HepG2 (cell line): ENCODE data around the gene FAM222B. TPM values are rescaled to one million over a fixed set of nuclear protein-coding genes. Genes with fewer than 3 reads are reported as not detected.

Source experiments
- BHLHE40 ChIP-seq: IDR thresholded peaks from 2 replicates; pipeline ENCODE4 v1.6.1; 2011; ENCODE audit warnings: low read length, improper control_type of control experiment
- BRD4 ChIP-seq: sonication (generic); formaldehyde crosslinking; IDR thresholded peaks from 2 replicates; pipeline ENCODE4 v1.4.0; 2020; ENCODE audit warnings: missing genetic modification reagents
- CENPBD1 ChIP-seq: sonication (generic); formaldehyde crosslinking; IDR thresholded peaks from 2 replicates; pipeline ENCODE4 v1.8.0; 2022; ENCODE audit warnings: missing genetic modification reagents, low read depth, mild to moderate bottlenecking, borderline replicate concordance
- DNMT1 ChIP-seq: sonication (generic); formaldehyde crosslinking; IDR thresholded peaks from 2 replicates; pipeline ENCODE4 v1.5.1; 2020; ENCODE audit warnings: mild to moderate bottlenecking, missing genetic modification reagents
- FOXC1 ChIP-seq: sonication (generic); formaldehyde crosslinking; IDR thresholded peaks from 2 replicates; pipeline ENCODE4 v1.8.0; 2022; ENCODE audit warnings: mild to moderate bottlenecking, missing genetic modification reagents, borderline replicate concordance
- GRHL1 ChIP-seq: sonication (generic); formaldehyde crosslinking; conservative IDR thresholded peaks from 2 replicates; pipeline ENCODE4 v1.8.0; 2022; ENCODE audit warnings: missing genetic modification reagents
- HES4 ChIP-seq: sonication (generic); formaldehyde crosslinking; IDR thresholded peaks from 2 replicates; pipeline ENCODE4 v1.9.0; 2021; ENCODE audit warnings: mild to moderate bottlenecking, missing genetic modification reagents, borderline replicate concordance
- MLLT10 ChIP-seq: sonication (generic); formaldehyde crosslinking; IDR thresholded peaks from 2 replicates; pipeline ENCODE4 v1.4.0; 2020; ENCODE audit warnings: missing genetic modification reagents
- POLR2AphosphoS2 ChIP-seq: IDR thresholded peaks from 2 replicates; pipeline ENCODE4 v1.6.1; 2011; ENCODE audit warnings: low read depth, low read length, improper control_type of control experiment
- RARA ChIP-seq: IDR thresholded peaks from 2 replicates; pipeline ENCODE4 v1.6.1; 2016; ENCODE audit warnings: missing genetic modification reagents, missing compliant biosample characterization
- TFDP1 ChIP-seq: IDR thresholded peaks from 2 replicates; pipeline ENCODE4 v1.6.1; 2016; ENCODE audit warnings: missing compliant biosample characterization, missing genetic modification reagents, borderline replicate concordance
- ZBTB7B ChIP-seq: sonication (generic); formaldehyde crosslinking; IDR thresholded peaks from 2 replicates; pipeline ENCODE4 v1.4.0; 2020; ENCODE audit warnings: missing genetic modification reagents
- ZNF253 ChIP-seq: sonication (generic); formaldehyde crosslinking; IDR thresholded peaks from 2 replicates; pipeline ENCODE4 v1.8.0; 2022; ENCODE audit warnings: mild to moderate bottlenecking, missing genetic modification reagents, borderline replicate concordance
- ZNF30 ChIP-seq: sonication (generic); formaldehyde crosslinking; IDR thresholded peaks from 2 replicates; pipeline ENCODE4 v1.5.0; 2020; ENCODE audit warnings: mild to moderate bottlenecking, missing genetic modification reagents
- polyA plus RNA-seq, 8 experiments: library from polyadenylated mRNA; depleted of rRNA in 3 of 8; stranded (reverse) in 7 of 8; unstranded in 1 of 8; fragments of >200 nt; fragmentation: Illumina TruSeq in 4 of 8; extraction: Trizol in 4 of 8; gene quantifications; 2 replicates each; pipeline versions ENCODE4 v1.2.1 to v1.2.3, GENCODE V29; 2011 to 2016; ENCODE audit warnings: low read depth in 4 of 8, missing spikeins in 1 of 8, mixed read lengths in 1 of 8; ENCODE audit not compliant: insufficient read depth in 1 of 8
- total RNA-seq, 5 experiments: library from RNA; depleted of rRNA; stranded (reverse); fragments of >200 nt; fragmentation: Illumina TruSeq; extraction: Trizol; gene quantifications; 2 replicates each; pipeline ENCODE4 v1.2.3, GENCODE V29; 2016; ENCODE audit warnings: low read depth in 1 of 5
- TF ChIP-seq, protein P1 (sequence below): sonication (generic); formaldehyde crosslinking; IDR thresholded peaks from 2 replicates; pipeline ENCODE4 v1.8.1; 2022; ENCODE audit warnings: mild to moderate bottlenecking, missing genetic modification reagents
- TF ChIP-seq, protein P2 (sequence below): sonication (generic); formaldehyde crosslinking; IDR thresholded peaks from one replicate; pipeline ENCODE4 v1.5.1; 2020; ENCODE audit warnings: mild to moderate bottlenecking, missing genetic modification reagents; ENCODE audit errors: not compliant biosample characterization

FAM222B gene
- total and polyA plus RNA-seq, 2 of the 13 experiments (the other 11 are each of a cell fraction or from before 2014, with no cell fraction given) = 3.5 to 7.3 TPM

DNA sequence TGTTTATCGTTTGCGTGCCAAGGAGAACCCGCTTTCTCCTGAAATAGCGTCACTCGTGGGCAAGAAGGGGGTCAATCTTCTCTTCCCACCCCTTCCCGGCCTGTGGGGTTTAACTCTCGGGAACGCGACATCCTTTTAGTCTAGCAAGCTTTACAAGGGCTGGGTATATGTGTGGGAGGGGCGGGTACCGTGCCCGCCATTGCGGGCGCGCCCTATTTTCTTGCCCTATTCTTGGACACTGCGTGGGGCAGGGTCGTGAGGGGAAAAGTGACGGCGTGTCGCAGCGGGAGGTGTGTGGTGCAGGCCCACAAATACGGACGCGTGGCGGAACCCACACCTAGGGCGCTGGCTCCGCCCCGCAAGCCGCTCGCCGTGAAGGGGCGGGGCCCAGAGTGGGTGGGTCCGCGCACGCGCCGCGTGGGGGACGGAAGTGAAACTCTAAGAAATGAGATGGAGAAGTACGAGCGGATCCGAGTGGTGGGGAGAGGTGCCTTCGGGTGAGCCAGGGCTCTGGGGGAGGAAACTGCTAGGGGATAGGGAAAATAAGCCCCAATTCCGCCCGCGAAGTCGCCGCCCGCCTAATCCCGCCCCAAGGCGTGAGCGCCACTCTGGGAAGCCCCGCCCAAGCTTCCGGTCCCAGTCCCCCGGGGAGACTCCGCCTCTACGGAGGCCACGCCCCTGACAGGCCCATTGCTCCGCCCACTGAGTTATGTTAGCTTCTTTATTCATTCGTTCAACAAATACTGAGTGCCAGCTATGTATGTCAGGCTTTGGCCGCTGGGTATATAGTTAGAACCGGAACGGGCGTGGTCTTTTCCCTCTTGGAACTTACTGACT, 114.0 kb downstream of the FAM222B start, which contains the start of gene NEK8 (continued):
- TF ChIP-seq GRHL1 (no peak), POLR2AphosphoS2 (no peak), ZBTB7B (CRISPR knock-in tag) (no peak), RARA (CRISPR knock-in tag) (no peak; the same call in 1 of the 2 replicates), ZNF253 (CRISPR knock-in tag) (no peak), TFDP1 (CRISPR knock-in tag) (no peak; the same call in 1 of the 2 replicates), BHLHE40 (no peak), DNMT1 (CRISPR knock-in tag) (no peak), FOXC1 (CRISPR knock-in tag) (peak; percentile 40; the same call in 1 of the 2 replicates), ZNF30 (CRISPR knock-in tag) (no peak), BRD4 (CRISPR knock-in tag) (no peak), HES4 (CRISPR knock-in tag) (peak; percentile 79; the same call in 1 of the 2 replicates), CENPBD1 (CRISPR knock-in tag) (no peak), MLLT10 (no peak)
- TF ChIP-seq, protein P1, sequence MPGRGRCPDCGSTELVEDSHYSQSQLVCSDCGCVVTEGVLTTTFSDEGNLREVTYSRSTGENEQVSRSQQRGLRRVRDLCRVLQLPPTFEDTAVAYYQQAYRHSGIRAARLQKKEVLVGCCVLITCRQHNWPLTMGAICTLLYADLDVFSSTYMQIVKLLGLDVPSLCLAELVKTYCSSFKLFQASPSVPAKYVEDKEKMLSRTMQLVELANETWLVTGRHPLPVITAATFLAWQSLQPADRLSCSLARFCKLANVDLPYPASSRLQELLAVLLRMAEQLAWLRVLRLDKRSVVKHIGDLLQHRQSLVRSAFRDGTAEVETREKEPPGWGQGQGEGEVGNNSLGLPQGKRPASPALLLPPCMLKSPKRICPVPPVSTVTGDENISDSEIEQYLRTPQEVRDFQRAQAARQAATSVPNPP (CRISPR knock-in tag) = no peak
- TF ChIP-seq, protein P2, sequence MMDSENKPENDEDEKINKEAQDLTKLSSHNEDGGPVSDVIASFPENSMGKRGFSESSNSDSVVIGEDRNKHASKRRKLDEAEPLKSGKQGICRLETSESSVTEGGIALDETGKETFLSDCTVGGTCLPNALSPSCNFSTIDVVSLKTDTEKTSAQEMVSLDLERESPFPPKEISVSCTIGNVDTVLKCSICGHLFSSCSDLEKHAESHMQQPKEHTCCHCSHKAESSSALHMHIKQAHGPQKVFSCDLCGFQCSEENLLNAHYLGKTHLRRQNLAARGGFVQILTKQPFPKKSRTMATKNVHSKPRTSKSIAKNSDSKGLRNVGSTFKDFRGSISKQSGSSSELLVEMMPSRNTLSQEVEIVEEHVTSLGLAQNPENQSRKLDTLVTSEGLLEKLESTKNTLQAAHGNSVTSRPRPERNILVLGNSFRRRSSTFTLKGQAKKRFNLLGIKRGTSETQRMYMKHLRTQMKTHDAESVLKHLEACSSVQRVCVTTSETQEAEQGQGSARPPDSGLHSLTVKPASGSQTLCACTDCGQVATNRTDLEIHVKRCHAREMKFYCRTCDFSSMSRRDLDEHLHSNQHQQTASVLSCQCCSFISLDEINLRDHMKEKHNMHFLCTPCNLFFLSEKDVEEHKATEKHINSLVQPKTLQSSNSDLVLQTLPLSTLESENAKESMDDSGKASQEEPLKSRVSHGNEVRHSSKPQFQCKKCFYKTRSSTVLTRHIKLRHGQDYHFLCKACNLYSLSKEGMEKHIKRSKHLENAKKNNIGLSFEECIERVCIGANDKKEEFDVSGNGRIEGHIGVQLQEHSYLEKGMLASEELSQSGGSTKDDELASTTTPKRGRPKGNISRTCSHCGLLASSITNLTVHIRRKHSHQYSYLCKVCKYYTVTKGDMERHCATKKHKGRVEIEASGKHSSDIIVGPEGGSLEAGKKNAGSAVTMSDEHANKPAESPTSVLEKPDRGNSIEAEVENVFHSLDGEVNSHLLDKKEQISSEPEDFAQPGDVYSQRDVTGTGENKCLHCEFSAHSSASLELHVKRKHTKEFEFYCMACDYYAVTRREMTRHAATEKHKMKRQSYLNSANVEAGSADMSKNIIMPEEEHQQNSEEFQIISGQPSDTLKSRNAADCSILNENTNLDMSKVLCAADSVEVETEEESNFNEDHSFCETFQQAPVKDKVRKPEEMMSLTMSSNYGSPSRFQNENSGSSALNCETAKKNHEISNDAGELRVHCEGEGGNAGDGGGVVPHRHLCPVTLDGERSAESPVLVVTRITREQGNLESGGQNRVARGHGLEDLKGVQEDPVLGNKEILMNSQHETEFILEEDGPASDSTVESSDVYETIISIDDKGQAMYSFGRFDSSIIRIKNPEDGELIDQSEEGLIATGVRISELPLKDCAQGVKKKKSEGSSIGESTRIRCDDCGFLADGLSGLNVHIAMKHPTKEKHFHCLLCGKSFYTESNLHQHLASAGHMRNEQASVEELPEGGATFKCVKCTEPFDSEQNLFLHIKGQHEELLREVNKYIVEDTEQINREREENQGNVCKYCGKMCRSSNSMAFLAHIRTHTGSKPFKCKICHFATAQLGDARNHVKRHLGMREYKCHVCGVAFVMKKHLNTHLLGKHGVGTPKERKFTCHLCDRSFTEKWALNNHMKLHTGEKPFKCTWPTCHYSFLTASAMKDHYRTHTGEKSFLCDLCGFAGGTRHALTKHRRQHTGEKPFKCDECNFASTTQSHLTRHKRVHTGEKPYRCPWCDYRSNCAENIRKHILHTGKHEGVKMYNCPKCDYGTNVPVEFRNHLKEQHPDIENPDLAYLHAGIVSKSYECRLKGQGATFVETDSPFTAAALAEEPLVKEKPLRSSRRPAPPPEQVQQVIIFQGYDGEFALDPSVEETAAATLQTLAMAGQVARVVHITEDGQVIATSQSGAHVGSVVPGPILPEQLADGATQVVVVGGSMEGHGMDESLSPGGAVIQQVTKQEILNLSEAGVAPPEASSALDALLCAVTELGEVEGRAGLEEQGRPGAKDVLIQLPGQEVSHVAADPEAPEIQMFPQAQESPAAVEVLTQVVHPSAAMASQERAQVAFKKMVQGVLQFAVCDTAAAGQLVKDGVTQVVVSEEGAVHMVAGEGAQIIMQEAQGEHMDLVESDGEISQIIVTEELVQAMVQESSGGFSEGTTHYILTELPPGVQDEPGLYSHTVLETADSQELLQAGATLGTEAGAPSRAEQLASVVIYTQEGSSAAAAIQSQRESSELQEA (CRISPR knock-in tag) = no peak
